IPS-15b (cell line): ENCODE results near the gene NPFFR1.
"Not testable (repeated sequence)": the region's sequence is repeated elsewhere in the genome, so short reads cannot be mapped to it uniquely, and the experiment has no call there.

ENCODE experiments used
- H3K27me3 ChIP-seq: one replicate; pipeline ENCODE4 v1.6.1; 2013; ENCODE audit warnings: low read length; ENCODE audit not compliant: control insufficient read depth, insufficient read depth
- H3K36me3 ChIP-seq: one replicate; pipeline ENCODE4 v1.6.1; 2013; ENCODE audit warnings: low read length; ENCODE audit not compliant: control insufficient read depth, insufficient read depth
- H3K4me1 ChIP-seq: one replicate; pipeline ENCODE4 v1.6.1; 2013; ENCODE audit warnings: mild to moderate bottlenecking, low read length; ENCODE audit not compliant: control insufficient read depth, insufficient read depth
- H3K4me3 ChIP-seq: one replicate; pipeline ENCODE4 v1.5.1; 2013; ENCODE audit warnings: low read depth, low read length
- H3K9ac ChIP-seq: one replicate; pipeline ENCODE4 v1.6.1; 2013; ENCODE audit warnings: low read depth, mild to moderate bottlenecking, low read length
- H3K9me3 ChIP-seq: one replicate; pipeline ENCODE4 v1.6.1; 2013; ENCODE audit warnings: mild to moderate bottlenecking, low read length; ENCODE audit not compliant: control insufficient read depth, insufficient read depth

The NPFFR1 gene

GRCh38 chr10:70266056-70266455 lies 17.7 kb downstream of the NPFFR1 start:
- H3K4me3 ChIP-seq = no peak overlapping the region
- no peaks in the 10 kb centered on the region for H3K27me3 ChIP-seq
- no peaks in the 10 kb centered on the region for H3K9me3 ChIP-seq
- no peaks in the 10 kb centered on the region for H3K36me3 ChIP-seq
- no peaks in the 10 kb centered on the region for H3K4me1 ChIP-seq
- no peak overlapping the region for H3K9ac ChIP-seq

- Histone ChIP-seq H3K9me3 (no peaks in the 10 kb centered on the region), H3K27me3 (no peaks in the 10 kb centered on the region), H3K36me3 (no peaks in the 10 kb centered on the region), H3K4me3 (no peak overlapping the region), H3K4me1 (no peaks in the 10 kb centered on the region), H3K9ac (no peak overlapping the region)
Observed at GRCh38 chr10:70265032-70265689, 18.6 kb downstream of the NPFFR1 start.

- Histone ChIP-seq H3K9me3 (no peaks in the 10 kb centered on the region), H3K27me3 (no peaks in the 10 kb centered on the region), H3K4me3 (no peak overlapping the region), H3K36me3 (no peaks in the 10 kb centered on the region), H3K9ac (no peak overlapping the region), H3K4me1 (no peaks in the 10 kb centered on the region)
Observed at GRCh38 chr10:70260734-70261133, 23.1 kb downstream of the NPFFR1 start.

- Histone ChIP-seq H3K4me1 (no peaks in the 10 kb centered on the region), H3K9ac (no peak overlapping the region), H3K27me3 (no peaks in the 10 kb centered on the region), H3K4me3 (no peak overlapping the region), H3K36me3 (no peaks in the 10 kb centered on the region), H3K9me3 (no peaks in the 10 kb centered on the region)
Observed at GRCh38 chr10:70260259-70260658, 23.5 kb downstream of the NPFFR1 start.

GRCh38 chr10:70258216-70258615 lies 25.6 kb downstream of the NPFFR1 start:
- H3K4me1 ChIP-seq = no peaks in the 10 kb centered on the region
- no peaks in the 10 kb centered on the region for H3K27me3 ChIP-seq
- H3K36me3 ChIP-seq = no peaks in the 10 kb centered on the region
- no peaks in the 10 kb centered on the region for H3K9me3 ChIP-seq
- no peak overlapping the region for H3K9ac ChIP-seq
- H3K4me3 ChIP-seq = no peak overlapping the region

- H3K4me3 ChIP-seq, H3K36me3 ChIP-seq, H3K9me3 ChIP-seq, H3K27me3 ChIP-seq, H3K4me1 ChIP-seq, H3K9ac ChIP-seq: not testable (repeated sequence)
Observed at GRCh38 chr10:70257816-70258215, 26.0 kb downstream of the NPFFR1 start.

- H3K36me3 ChIP-seq = no peaks in the 10 kb centered on the region
- H3K9ac ChIP-seq = no peak overlapping the region
- H3K4me3 ChIP-seq = no peak overlapping the region
- H3K4me1 ChIP-seq = no peaks in the 10 kb centered on the region
- H3K27me3 ChIP-seq = no peaks in the 10 kb centered on the region
- no peaks in the 10 kb centered on the region for H3K9me3 ChIP-seq
Observed at GRCh38 chr10:70256463-70256862, 27.3 kb downstream of the NPFFR1 start.

DNA sequence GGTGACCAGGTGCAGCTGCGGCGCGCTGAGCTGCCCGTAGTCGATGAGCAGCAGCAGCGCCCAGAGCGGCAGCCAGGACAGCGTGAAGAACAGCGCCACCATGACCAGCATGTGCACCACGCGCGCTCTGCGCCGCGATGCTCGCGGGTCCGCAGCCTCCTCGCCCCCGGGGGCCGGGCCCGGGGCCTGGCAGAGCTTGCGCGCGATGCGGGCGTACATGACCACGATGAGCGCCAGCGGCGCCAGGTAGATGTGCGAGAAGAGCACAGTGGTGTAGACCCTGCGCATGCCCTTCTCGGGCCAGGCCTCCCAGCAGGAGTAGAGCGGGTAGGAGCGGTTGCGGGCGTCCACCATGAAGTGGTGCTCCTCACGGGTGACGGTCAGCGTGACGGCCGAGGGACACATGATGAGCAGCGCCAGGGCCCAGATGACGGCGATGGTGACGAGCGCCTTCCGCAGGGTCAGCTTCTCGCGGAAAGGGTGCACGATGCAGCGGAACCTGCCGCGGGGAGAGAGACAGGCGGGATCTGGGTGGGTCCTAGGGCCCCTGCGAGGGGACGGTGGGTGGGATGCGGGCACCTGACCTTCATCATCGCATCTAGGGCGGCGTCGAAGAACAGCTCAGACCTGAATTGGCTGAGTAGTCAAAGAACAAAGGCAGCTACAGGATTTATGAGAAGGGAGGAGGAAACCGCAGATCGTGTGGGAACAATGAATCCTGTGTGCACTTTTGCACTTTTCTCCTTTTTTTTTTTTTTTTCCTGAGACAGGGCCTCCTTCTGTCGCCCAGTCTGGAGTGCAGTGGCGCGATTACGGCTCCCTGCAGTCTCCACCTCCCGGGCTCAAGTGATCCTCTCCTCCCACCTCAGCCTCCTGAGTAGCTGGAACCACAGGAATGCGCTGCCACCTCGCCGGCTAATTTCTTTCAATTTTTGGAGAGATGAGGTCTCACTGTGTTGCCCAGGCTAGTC lies 28.2 kb downstream of the NPFFR1 start:
- H3K27me3 ChIP-seq = no peaks in the 10 kb centered on the region
- no peaks in the 10 kb centered on the region for H3K9me3 ChIP-seq
- no peaks in the 10 kb centered on the region for H3K36me3 ChIP-seq
- H3K9ac ChIP-seq = no peak overlapping the region
- H3K4me3 ChIP-seq = no peak overlapping the region
- no peaks in the 10 kb centered on the region for H3K4me1 ChIP-seq

GRCh38 chr10:70254778-70255328 lies 29.0 kb downstream of the NPFFR1 start:
- H3K27me3 ChIP-seq = no peaks in the 10 kb centered on the region
- no peak overlapping the region for H3K9ac ChIP-seq
- H3K9me3 ChIP-seq = no peaks in the 10 kb centered on the region
- no peaks in the 10 kb centered on the region for H3K4me1 ChIP-seq
- no peak overlapping the region for H3K4me3 ChIP-seq
- H3K36me3 ChIP-seq = no peaks in the 10 kb centered on the region

DNA sequence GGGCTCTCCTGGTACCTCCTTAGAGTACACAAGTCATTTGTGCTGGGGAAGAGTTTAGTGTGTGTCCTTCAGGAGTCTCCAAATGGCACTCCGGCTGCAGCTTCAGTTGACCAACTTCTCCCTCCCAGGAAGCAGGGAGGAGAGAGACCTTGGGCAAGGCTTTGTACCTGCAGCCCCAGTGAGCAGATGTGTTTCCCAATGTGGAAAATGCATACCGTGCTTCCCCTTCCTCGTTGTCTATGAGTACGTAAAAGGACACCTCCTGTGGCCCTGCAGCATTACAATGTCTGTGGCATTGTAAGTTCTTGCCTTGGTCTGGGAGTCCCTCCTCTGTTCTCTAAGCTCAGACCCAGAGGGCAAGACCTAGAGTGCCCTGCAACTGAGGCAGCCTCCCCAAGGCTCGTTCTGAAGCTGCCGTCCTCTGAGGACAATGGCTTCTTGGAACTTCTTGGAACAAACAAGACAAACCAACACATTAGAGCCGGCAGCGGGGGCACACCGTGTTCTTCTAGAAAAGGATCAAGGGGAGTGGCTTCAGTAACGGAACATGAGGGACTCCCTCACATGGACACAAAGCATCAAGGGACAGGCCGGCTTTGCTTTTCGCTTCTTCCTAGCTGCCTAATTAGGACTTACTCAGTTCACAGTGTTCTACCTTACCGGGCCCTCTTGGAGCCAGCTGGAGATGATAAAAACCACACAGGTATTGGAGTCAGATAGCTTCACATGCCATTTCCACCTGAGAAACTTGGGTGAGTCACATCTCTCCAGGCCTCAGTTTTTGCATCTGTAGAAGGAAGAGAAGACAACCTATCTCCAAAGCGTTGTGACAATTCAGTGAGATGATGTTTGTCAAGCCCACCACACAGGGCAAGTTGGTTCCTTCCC lies 29.7 kb downstream of the NPFFR1 start:
- H3K9me3 ChIP-seq = no peaks in the 10 kb centered on the region
- H3K9ac ChIP-seq = no peak overlapping the region
- no peaks in the 10 kb centered on the region for H3K4me1 ChIP-seq
- no peaks in the 10 kb centered on the region for H3K36me3 ChIP-seq
- H3K27me3 ChIP-seq = no peaks in the 10 kb centered on the region
- H3K4me3 ChIP-seq = no peak overlapping the region

DNA sequence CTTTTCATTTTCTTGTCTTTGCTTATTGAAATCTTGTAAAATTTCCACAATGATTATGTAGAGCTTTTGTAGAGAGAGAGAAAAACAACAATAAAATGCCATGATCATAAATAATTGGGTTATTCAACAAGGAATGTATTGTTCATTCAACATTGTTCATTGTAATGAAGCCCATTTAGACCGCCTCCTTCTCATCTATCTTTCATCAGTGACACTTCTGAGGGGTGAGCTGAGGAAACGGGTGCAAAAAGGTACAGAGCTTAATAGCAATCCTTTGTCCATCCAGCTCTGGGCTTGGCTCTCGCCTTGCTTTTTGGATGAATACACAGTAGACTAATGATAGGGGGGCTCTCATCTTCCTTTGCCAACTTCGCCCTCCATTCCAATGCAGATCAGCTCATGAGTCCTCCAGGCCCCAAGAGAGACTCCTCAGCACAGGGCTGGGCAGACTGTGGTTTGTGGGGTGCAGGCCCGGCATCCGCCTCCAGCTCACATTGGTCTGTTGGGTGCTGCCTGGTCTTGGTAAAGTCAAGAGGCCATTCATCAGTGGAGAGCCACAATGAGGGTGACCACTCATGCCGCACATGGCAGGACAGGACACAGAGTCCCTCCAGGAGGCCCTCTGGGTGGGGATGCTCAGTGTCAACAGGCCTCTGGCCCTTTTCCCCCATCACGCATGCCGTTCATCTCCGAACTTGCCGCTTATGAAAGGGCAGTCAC lies 32.7 kb downstream of the NPFFR1 start:
- Histone ChIP-seq H3K4me3 (no peak overlapping the region), H3K9me3 (no peaks in the 10 kb centered on the region), H3K36me3 (no peaks in the 10 kb centered on the region), H3K9ac (no peak overlapping the region), H3K4me1 (no peaks in the 10 kb centered on the region), H3K27me3 (no peaks in the 10 kb centered on the region)
